Ovary (tissue), 3 donors: ENCODE data around the gene EOLA2.

Experiments used
- EP300 ChIP-seq: sonication (generic); formaldehyde crosslinking; IDR thresholded peaks from one replicate; pipeline ENCODE4 v1.6.1; 2017; ENCODE audit warnings: antibody characterized with exemption
- POLR2A ChIP-seq: fragments of 450-650 bp; IDR thresholded peaks from one replicate; pipeline ENCODE4 v1.6.1; 2017; ENCODE audit warnings: antibody characterized with exemption, mild to moderate bottlenecking, moderate library complexity
- TF ChIP-seq, protein P1 (sequence below), 3 donors: fragments of 450-650 bp in 2 of 3; fragments of 200-600 bp in 1 of 3; IDR thresholded peaks; one replicate each; pipeline versions ENCODE4 v1.5.1 to v1.8.0; 2016 to 2022; ENCODE audit warnings: antibody characterized with exemption in 3 of 3, mild to moderate bottlenecking in 1 of 3
- donor health status: DM: no; HTN: no; CAD: no.

DNA sequence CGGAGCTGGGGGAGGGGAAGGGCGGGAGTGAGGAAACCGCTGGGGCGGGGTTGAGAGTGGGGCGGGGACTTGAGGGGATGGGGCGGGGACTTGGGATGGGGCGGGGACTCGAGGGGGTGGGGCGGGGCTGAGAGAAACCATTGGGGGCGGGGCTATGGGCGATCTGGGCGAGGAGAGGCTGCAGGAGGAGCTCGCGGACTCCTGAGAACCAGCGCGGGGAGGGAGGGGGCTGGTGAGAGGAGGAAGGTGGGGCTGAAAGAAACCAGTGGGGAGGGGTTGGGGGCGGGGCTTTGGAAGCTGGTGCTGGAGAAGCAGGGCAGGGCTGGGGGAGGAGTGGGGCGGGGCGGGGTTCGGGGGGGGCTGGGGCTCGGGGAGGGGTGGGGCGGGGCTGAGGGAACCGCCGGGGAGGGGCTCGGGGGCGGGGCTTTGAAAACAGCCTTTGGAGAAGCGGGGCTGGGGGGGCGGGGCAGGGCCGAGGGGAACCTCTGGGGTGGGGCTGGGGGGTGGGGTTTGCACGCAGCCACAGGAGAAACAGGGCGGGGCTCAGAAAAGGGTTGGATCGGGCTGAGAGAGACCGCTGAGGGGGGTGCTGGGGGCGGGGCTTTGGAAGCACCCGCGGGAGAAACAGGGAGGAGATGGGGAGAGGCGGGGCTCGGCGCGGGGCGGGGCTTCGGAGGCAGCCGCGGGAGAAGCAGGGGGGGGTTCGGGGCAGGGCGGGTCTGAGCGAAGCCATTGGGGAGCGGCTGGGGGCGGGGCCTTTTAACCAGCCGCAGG lies 777 bp upstream of the EOLA2 start:
- TF ChIP-seq, protein P1, sequence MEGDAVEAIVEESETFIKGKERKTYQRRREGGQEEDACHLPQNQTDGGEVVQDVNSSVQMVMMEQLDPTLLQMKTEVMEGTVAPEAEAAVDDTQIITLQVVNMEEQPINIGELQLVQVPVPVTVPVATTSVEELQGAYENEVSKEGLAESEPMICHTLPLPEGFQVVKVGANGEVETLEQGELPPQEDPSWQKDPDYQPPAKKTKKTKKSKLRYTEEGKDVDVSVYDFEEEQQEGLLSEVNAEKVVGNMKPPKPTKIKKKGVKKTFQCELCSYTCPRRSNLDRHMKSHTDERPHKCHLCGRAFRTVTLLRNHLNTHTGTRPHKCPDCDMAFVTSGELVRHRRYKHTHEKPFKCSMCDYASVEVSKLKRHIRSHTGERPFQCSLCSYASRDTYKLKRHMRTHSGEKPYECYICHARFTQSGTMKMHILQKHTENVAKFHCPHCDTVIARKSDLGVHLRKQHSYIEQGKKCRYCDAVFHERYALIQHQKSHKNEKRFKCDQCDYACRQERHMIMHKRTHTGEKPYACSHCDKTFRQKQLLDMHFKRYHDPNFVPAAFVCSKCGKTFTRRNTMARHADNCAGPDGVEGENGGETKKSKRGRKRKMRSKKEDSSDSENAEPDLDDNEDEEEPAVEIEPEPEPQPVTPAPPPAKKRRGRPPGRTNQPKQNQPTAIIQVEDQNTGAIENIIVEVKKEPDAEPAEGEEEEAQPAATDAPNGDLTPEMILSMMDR (IDR thresholded peaks at IDR 0.05): no peak
- no peak for TF ChIP-seq POLR2A
- TF ChIP-seq EP300: no peak
